Renal cortex interstitium (tissue), 11 donors: Measurements from ENCODE around the gene KREMEN1. TPM values are rescaled to one million over a fixed set of nuclear protein-coding genes. Genes with fewer than 3 reads are reported as not detected.

Source experiments
- DNase-seq, 11 donors: peaks; one replicate each; pipeline ENCODE4 v3.0.0-alpha.2; 2013; ENCODE audit warnings: low read depth in 9 of 11, low spot score in 4 of 11; ENCODE audit errors: extremely low read depth in 1 of 11
- polyA plus RNA-seq, 3 donors: library from polyadenylated mRNA; unstranded; fragments of 120-200 nt; gene quantifications; one replicate each; pipeline ENCODE4 v1.2.1, GENCODE V29; 2013; ENCODE audit not compliant: insufficient read length in 3 of 3

KREMEN1 gene
- polyA plus RNA-seq, 3 donors = 21.7 to 23.7 (median 23.3) TPM

DNA sequence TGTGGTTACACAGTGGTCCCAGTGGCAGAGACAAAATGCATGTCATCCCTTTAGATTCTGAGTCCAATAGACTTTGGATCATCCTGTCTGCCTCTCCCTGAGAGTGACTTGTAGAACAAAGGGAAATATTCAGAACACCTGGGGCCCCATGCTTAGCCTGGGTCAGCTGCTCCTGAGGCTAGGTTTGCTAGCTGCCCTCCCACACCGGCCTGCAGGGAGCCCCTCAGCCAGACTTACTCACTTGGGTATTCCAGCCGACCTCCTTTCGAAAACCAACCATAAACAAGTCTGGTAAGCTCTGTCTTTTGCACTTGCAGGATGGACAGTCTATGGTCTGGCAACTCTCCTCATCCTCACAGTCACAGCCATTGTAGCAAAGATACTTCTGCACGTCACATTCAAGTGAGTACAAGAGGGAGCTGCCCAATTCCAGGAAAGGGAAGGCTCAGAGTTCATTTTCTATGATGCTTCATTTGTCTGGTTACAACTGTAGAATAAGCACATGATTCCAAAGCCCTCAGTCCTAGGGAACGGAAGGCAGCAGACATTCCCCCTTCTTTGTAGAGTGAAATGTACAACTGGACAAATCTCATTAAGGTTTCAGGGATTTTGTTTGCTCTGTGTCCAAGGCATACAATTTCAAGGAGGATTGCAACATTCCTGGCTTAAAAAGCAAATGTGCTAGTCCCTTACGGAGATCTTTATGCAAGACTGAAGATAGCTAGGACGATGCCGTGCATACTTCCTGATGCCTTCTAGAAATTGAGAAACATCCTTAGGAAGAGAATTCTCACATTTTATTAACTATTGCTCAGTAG lies 67.3 kb downstream of the KREMEN1 start:
- no peak for DNase-seq

DNA sequence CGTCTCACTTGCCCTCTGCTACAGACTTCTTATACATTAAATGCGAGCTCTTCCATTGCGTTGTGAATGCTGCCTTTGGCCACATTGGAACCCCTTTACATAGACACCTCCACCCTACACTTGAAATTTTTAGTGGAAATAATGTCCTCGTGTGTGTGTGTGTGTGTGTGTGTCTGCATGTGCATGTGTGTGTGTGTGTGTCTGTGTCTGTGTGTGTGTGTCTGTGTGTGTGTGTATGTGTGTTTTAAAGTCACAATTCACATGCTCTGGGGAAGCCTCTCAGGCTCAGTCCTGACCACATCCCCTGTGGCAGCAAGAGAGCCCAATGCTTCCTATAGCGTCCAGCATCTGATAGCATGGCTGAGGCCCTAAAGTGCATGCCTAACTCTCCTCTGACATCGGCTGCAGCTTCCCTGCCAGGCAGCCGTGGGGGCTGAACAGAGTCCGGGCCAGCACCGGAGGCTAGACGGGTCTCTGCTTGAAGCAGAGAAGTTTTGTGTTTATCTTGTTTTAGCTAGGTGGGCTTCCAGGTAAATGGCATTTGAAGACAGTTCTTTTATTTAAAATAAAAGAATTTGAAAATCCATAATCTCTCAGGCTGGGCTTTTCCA lies 68.3 kb downstream of the KREMEN1 start:
- DNase-seq = no peak

DNA sequence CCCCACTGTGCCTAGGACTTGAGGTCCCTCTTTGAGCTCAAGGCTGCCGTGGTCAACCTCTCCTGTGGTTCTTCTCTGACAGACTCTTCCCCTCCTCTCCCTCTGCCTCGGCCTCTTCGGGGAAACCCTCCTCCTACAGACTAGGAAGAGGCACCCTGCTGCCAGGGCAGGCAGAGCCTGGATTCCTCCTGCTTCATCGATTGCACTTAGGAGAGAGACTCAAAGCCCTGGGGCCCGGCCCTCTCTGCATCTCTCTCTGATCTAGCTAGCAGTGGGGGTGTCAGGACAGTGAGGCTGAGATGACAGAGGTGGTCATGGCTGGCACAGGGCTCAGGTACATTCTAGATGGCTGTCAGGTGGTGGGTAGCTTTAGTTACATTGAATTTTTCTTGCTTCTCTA lies 69.3 kb downstream of the KREMEN1 start:
- no peak for DNase-seq

DNA sequence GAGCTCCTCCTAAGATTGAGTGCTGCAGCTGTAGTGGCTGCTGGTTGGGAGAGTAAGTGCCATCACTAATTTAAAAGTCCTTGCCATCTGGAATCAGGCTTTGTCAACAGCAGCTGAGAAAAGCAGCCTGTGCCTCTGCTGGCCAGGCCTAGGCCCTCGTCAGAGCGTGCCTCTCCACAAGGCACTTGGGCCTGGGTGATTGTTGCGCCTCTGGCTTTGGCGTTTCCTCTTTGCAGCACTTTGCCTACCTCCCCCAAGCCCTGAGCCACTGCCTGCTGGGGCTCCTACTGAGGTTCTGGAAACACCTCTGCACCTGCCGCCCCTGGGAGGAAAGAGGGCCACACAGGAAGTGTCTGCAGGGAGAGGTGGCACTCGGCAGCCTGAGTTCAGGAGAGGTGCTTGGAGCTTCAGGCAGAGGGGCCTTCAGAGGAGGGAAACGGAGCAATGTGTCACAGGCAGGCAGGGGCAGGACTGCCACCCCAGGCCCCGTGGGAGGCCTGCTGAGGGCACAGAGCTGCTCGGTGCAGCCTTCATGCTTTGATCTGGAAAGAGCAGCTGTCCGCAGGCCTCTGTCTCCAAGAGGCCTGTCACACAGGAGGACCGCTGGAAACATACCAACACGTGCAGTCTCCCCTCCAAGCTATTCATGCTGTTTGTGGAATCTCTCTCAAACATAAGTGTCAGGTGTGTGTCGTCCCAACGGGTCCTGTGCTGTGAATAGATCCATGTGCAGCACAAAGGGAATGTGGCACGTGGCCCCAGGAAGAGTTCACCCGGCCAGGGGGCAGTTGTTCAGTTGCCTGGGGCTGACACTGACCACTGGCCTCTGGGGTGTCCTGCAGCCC lies 71.3 kb downstream of the KREMEN1 start:
- no peak for DNase-seq

GRCh38 chr22:29144786-29145160 lies 71.9 kb downstream of the KREMEN1 start:
- peak in 4 of 11 donors; percentile 55 to 75 (median 66) for DNase-seq

DNA sequence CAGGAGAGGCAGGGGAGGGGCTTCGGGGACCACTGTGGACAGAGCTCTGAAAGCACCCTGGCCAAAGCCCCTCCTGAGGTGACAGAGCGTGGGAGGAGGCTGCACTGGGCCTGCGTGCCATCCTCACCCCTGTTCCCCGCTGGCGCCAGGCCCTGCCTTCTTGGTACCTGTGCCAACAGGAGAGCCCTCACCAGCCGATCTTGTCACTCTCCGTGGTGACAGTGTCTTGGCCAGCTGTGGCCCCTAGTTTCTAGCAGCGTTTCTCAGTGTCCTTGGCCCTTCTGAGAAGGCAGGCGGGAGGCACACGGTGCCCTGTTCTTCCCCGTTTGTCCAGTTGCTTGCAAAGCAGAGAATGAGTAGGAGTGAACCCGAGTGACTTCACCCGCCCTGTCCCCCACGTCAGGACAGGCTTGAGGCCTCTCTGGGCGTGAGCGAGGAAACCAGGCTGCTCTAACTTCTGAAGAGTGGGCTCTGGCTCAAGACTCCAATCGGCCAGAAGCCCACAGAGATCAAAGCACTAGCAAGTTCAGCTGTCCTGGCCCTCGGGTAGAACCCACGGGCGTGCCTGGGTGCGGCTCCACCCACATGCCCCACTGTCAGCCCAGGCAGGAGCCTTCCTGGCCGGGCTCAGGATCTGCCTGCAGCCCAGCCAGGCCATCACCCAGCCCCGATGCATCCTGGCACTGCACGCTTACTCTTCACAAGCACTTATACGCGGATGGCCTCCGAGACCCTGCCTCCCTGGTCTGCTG lies 72.7 kb downstream of the KREMEN1 start:
- no peak for DNase-seq

GRCh38 chr22:29146091-29146560 lies 73.3 kb downstream of the KREMEN1 start:
- no peak for DNase-seq

DNA sequence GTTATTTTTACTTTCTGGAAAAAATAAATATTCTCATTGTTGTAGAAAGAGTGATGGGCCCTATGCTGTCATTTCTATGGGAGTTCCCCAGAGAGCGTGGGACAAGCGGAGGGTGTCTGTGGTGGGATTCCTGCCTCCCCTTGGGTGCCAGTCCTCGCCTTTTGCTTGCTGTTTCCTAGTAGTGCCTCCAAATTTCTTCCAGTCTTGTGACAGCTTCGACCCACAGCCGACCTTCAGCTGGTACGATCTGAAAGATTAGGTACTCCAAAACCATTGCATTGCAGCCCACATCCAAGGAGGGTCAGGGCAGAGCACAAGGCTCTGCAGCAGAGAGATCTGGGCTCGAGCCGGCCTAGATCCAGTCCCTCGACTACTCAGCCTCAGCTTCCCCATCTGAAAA lies 73.9 kb downstream of the KREMEN1 start:
- no peak for DNase-seq

DNA sequence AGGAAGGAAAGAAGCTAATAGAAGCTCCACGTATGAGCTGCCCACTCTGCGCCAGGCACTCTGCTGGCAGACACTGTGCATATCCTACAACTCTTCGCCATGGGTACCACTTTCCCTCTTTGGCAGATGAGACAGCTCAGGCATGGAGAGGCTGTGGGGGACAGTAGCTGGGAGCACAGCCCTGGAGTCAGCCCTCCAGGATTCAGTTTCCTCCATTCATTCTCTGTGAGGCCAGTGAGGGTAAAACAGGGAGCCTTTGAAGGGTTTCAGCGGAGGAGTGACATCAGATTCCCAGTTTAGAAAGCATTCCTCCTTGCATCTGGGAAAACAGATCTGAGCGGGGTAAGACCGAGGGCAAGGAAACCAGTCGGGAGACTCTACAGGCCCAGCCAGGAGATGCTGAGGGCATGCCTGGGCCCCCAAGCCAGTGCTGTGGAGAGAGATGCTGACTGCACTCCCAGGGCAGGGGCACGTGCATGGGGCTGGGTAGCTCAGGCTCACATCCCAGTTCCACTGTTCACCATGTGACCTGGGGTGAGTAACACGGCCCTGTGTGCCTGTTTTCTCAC lies 74.6 kb downstream of the KREMEN1 start:
- peak in 2 of 11 donors; percentile 58 to 61 for DNase-seq

DNA sequence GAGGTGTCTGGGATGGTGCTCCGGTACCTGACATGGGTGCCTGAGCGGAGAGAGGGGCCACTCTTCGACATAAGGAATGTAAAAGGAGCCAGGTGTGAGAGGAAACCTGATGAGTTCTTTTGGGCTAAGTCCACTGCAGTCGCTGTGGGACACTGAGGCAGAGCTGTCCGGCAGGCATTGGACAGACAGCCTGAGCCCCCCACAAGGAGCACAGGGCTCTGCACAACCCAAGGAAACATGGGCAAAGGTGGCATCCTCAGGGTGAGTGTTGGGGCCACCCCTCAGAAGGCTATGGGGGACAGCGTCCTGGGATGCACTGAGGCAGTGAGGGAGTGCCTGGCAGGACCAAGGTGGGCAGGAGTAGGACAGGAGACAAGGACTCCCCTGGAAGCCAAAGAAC lies 75.2 kb downstream of the KREMEN1 start:
- no peak for DNase-seq

DNA sequence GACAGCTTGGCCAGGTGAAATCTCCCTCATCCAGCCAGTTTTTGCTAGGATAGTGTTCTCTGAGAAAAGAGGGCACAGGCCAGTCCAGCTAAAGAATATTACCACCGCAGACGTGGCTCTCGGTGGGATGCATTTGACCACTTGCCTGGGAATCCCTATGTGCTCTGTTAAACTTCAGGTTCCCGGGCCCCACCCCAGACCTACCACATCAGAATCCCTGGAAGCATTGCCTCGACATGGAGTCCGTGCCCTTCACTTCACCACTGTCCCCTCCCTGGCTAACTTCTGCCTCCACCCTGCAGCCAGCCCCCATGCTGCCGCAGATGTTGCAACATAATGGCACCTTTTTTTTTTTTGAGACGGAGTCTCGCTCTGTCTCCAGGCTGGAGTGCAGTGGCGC lies 76.0 kb downstream of the KREMEN1 start:
- no peak for DNase-seq

DNA sequence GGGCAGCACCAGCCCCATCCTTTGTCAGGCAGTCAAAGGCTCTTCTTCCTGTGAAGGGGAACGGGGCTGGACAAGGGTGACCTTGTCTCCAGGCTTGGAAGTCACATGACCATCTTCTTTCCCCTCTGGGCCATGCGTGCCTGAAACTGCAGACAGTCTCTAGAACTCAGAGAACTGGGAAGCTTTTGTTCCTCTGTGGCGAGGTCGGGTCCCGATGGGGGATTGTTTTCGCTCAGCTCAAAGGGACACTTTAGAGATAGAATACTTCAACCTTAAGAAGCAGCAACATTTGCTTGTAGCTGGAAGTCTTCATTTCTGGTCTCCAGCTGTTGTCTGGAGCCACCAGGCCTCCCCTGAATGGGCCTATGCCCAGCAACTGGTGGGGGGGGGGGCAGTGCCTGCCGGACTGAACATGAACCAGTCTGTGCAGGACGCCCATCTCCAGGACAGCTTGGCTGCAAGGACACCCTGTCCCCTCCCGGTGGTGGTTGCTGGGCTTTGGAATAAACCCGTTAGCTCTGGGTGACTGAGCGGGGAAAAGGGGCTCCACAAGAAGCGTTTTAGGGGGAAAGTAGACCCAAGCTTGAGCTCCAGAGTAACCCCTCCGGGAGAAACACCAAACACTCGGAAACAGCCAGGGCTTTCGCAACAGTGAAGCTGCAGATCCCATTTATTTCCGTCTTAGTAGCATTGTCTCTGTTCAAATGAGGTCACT lies 77.2 kb downstream of the KREMEN1 start:
- DNase-seq = no peak

GRCh38 chr22:29150701-29151100 lies 77.9 kb downstream of the KREMEN1 start:
- DNase-seq = no peak

DNA sequence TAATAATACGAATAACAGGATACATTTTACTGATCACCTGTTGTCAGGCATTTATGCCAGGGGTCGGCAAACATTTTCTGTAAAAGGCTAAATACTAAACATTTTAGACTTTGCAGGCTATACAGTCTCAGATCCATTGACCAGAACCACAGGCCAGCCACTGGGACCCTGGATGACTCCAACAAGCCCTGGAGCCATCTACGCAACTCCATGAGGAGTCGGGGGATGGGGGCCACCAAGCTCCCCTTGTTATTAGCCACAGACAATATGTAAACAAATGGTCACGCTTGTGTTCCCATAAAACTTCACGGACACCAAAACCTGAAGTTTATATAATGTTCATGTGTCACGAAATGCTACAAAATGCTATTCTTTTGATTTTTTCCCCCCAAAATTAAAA lies 78.5 kb downstream of the KREMEN1 start:
- DNase-seq = no peak

GRCh38 chr22:29152045-29152953 lies 79.5 kb downstream of the KREMEN1 start:
- no peak for DNase-seq

- no peak for DNase-seq
Observed at GRCh38 chr22:29152954-29153719, 80.3 kb downstream of the KREMEN1 start.
